H1 (cell line): ENCODE results near the gene TMEM273.

Source experiments
- CHD2 ChIP-seq: IDR thresholded peaks from 2 replicates; pipeline ENCODE4 v1.6.1; 2012; ENCODE audit warnings: low read length, improper control_type of control experiment
- EP300 ChIP-seq, 2 experiments: IDR thresholded peaks; 1 replicate in 1 of 2; 2 replicates in 1 of 2; pipeline ENCODE4 v1.6.1; 2011 to 2012; ENCODE audit warnings: low read depth in 2 of 2, low read length in 2 of 2, mild to moderate bottlenecking in 2 of 2, borderline replicate concordance in 1 of 2, inconsistent platforms in 1 of 2, moderate library complexity in 1 of 2
- JUN ChIP-seq: IDR thresholded peaks from 2 replicates; pipeline ENCODE4 v1.6.1; 2011; ENCODE audit warnings: low read depth, mild to moderate bottlenecking, improper control_type of control experiment, low read length
- SIN3A ChIP-seq, 2 experiments: IDR thresholded peaks in 1 of 2; conservative IDR thresholded peaks in 1 of 2; 2 replicates each; pipeline ENCODE4 v1.6.1; 2011 to 2012; ENCODE audit warnings: low read length in 2 of 2, improper control_type of control experiment in 1 of 2, low read depth in 1 of 2, mild to moderate bottlenecking in 1 of 2
- YY1 ChIP-seq: IDR thresholded peaks from 2 replicates; pipeline ENCODE4 v1.6.1; 2011; ENCODE audit warnings: low read depth, mild to moderate bottlenecking, low read length
- TF ChIP-seq, protein P1 (sequence below), 3 experiments: IDR thresholded peaks; 1 replicate in 2 of 3; 2 replicates in 1 of 3; pipeline versions ENCODE4 v1.5.1 to v1.6.1; 2011; ENCODE audit warnings: low read length in 3 of 3, mild to moderate bottlenecking in 3 of 3, inconsistent platforms in 2 of 3, low read depth in 1 of 3, moderate library complexity in 1 of 3; ENCODE audit not compliant: insufficient read depth in 1 of 3; ENCODE audit errors: control extremely low read depth in 1 of 3

DNA sequence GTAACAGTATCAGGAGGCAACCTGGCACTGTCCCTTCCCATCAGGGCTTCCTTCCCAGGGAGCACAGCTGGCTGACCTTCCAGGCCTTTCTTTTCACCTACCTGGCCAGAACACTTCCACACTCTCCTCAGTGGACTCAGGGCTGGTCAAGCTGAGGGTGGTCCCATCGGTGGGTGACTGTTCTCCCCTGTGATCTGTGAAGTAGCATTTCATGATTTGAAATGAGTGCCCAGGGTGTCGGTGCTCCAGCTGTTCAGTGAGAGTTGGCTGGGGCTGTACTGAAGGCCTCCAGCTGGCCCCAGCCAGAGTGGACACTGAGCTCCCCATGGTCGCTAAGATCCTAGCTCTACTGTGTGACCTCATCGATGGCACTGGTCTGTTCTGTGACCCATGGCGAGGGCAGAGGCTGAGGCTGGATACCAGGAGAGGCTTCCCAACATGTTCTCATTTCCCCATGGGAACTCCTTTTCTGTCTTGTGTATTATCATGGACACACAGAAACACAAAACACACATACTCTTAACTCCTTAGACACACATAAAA is 54.4 kb downstream of the TMEM273 start, which contains the start of gene FAM170B:
- TF ChIP-seq CHD2 = no peak
- no peak for TF ChIP-seq SIN3A (conservative IDR thresholded peaks at IDR 0.05 in 1 of 2, IDR thresholded peaks at IDR 0.05 in 1 of 2; ENCODE audit: low read depth in 1 of 2, low read length in 2 of 2)
- TF ChIP-seq, protein P1, sequence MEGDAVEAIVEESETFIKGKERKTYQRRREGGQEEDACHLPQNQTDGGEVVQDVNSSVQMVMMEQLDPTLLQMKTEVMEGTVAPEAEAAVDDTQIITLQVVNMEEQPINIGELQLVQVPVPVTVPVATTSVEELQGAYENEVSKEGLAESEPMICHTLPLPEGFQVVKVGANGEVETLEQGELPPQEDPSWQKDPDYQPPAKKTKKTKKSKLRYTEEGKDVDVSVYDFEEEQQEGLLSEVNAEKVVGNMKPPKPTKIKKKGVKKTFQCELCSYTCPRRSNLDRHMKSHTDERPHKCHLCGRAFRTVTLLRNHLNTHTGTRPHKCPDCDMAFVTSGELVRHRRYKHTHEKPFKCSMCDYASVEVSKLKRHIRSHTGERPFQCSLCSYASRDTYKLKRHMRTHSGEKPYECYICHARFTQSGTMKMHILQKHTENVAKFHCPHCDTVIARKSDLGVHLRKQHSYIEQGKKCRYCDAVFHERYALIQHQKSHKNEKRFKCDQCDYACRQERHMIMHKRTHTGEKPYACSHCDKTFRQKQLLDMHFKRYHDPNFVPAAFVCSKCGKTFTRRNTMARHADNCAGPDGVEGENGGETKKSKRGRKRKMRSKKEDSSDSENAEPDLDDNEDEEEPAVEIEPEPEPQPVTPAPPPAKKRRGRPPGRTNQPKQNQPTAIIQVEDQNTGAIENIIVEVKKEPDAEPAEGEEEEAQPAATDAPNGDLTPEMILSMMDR (IDR thresholded peaks at IDR 0.05; ENCODE audit: control extremely low read depth in 1 of 3, insufficient read depth in 1 of 3, low read depth in 1 of 3, low read length in 3 of 3) = no peak
- TF ChIP-seq YY1 = no peak
- no peak for TF ChIP-seq JUN
- no peak for TF ChIP-seq EP300 (IDR thresholded peaks at IDR 0.05; ENCODE audit: borderline replicate concordance in 1 of 2, low read depth in 2 of 2, low read length in 2 of 2)
